Memory B cell (primary cell): ENCODE results near the gene ZNF331.
"Not testable (repeated sequence)": the region's sequence is repeated elsewhere in the genome, so short reads cannot be mapped to it uniquely, and the experiment has no call there.

Experiments
- ATAC-seq: fragments of 150-1000 bp; cut with Tn5 transposase; 2 replicates; pipeline ENCODE4 v1.10.0; 2021; ENCODE audit warnings: low read depth, mild to moderate bottlenecking, moderate library complexity
- DNase-seq, 2 donors: peaks; one replicate each; pipeline ENCODE4 v3.0.0; 2022; ENCODE audit warnings: low spot score in 2 of 2
- H3K27ac Mint-ChIP-seq: one replicate; pipeline ENCODE4 v1.8.0; 2022; ENCODE audit warnings: mild to moderate bottlenecking, moderate library complexity, mixed read lengths
- H3K27me3 Mint-ChIP-seq: one replicate; pipeline ENCODE4 v1.8.0; 2022; ENCODE audit warnings: mixed read lengths
- H3K36me3 Mint-ChIP-seq: one replicate; pipeline ENCODE4 v1.8.0; 2022; ENCODE audit warnings: mild to moderate bottlenecking, mixed read lengths
- H3K4me1 Mint-ChIP-seq: one replicate; pipeline ENCODE4 v1.8.0; 2022; ENCODE audit warnings: mixed read lengths
- H3K4me3 Mint-ChIP-seq: one replicate; pipeline ENCODE4 v1.8.0; 2022; ENCODE audit warnings: mild to moderate bottlenecking, moderate library complexity, mixed read lengths
- H3K9me3 Mint-ChIP-seq: one replicate; pipeline ENCODE4 v1.8.0; 2022; ENCODE audit warnings: mixed read lengths

Gene ZNF331

GRCh38 chr19:53537521-53538377 is at the start of gene ZNF331:
TSS of gene ZNF331 (plus strand) at chr19:53538145. CDS start at chr19:53569377, 31,232 bp downstream.
- peak within 1 kb of the TSS; percentile 94 for H3K4me3 Mint-ChIP-seq
- H3K27ac Mint-ChIP-seq = peak within 1 kb of the TSS; percentile 100
- H3K4me1 Mint-ChIP-seq = peaks cover 8% of the 10 kb centered on the region
- no peaks in the 10 kb centered on the region for H3K27me3 Mint-ChIP-seq
- H3K9me3 Mint-ChIP-seq = peaks cover 3% of the 10 kb centered on the region
- DNase-seq = peak; percentile 86 to 92
- peaks cover 16% of the 10 kb centered on the region for H3K36me3 Mint-ChIP-seq
- ATAC-seq = peak; percentile 72

GRCh38 chr19:53492153-53492552 is 45.8 kb upstream of the ZNF331 start:
- H3K9me3 Mint-ChIP-seq = peaks cover 28% of the 10 kb centered on the region
- no peak for ATAC-seq
- H3K27me3 Mint-ChIP-seq = no peaks in the 10 kb centered on the region
- H3K36me3 Mint-ChIP-seq = peaks cover 53% of the 10 kb centered on the region
- no peak overlapping the region for H3K27ac Mint-ChIP-seq
- no peak overlapping the region for H3K4me3 Mint-ChIP-seq
- no peak for DNase-seq
- H3K4me1 Mint-ChIP-seq = no peaks in the 10 kb centered on the region

GRCh38 chr19:53497311-53498023 is 40.5 kb upstream of the ZNF331 start:
- not testable (repeated sequence) for ATAC-seq, DNase-seq

GRCh38 chr19:53498024-53498395 is 39.9 kb upstream of the ZNF331 start:
- peaks cover 21% of the 10 kb centered on the region for H3K9me3 Mint-ChIP-seq

More at GRCh38 chr19:53497311-53498023, 40.5 kb upstream of the ZNF331 start:
- not testable (repeated sequence) for H3K4me1 Mint-ChIP-seq, H3K4me3 Mint-ChIP-seq, H3K27ac Mint-ChIP-seq, H3K27me3 Mint-ChIP-seq
- Mint-ChIP-seq H3K36me3 (peaks cover 18% of the 10 kb centered on the region), H3K9me3 (peaks cover 22% of the 10 kb centered on the region)

GRCh38 chr19:53503151-53503550 is 34.8 kb upstream of the ZNF331 start:
- not testable (repeated sequence) for ATAC-seq, H3K4me1 Mint-ChIP-seq, H3K4me3 Mint-ChIP-seq, H3K27ac Mint-ChIP-seq, DNase-seq, H3K27me3 Mint-ChIP-seq, H3K36me3 Mint-ChIP-seq
- H3K9me3 Mint-ChIP-seq = peaks cover 14% of the 10 kb centered on the region

More at GRCh38 chr19:53498024-53498395, 39.9 kb upstream of the ZNF331 start:
- not testable (repeated sequence) for H3K4me3 Mint-ChIP-seq, H3K27me3 Mint-ChIP-seq, H3K4me1 Mint-ChIP-seq, DNase-seq, ATAC-seq, H3K27ac Mint-ChIP-seq
- peaks cover 16% of the 10 kb centered on the region for H3K36me3 Mint-ChIP-seq

GRCh38 chr19:53503671-53504364 is 34.1 kb upstream of the ZNF331 start:
- H3K4me3 Mint-ChIP-seq, DNase-seq, H3K27me3 Mint-ChIP-seq, ATAC-seq, H3K36me3 Mint-ChIP-seq, H3K27ac Mint-ChIP-seq, H3K4me1 Mint-ChIP-seq: not testable (repeated sequence)
- H3K9me3 Mint-ChIP-seq = peaks cover 11% of the 10 kb centered on the region

GRCh38 chr19:53504365-53504703 is 33.6 kb upstream of the ZNF331 start:
- H3K9me3 Mint-ChIP-seq, DNase-seq, H3K4me3 Mint-ChIP-seq, H3K36me3 Mint-ChIP-seq, H3K27ac Mint-ChIP-seq, H3K4me1 Mint-ChIP-seq, ATAC-seq, H3K27me3 Mint-ChIP-seq: not testable (repeated sequence)

GRCh38 chr19:53504885-53505284 is 33.1 kb upstream of the ZNF331 start:
- Mint-ChIP-seq H3K27me3 (peaks cover 12% of the 10 kb centered on the region), H3K4me3 (no peak overlapping the region), H3K9me3 (peaks cover 9% of the 10 kb centered on the region), H3K36me3 (peaks cover 5% of the 10 kb centered on the region), H3K4me1 (no peaks in the 10 kb centered on the region), H3K27ac (no peak overlapping the region)
- ATAC-seq (no peak), DNase-seq (no peak)

GRCh38 chr19:53506728-53507127 is 31.2 kb upstream of the ZNF331 start:
- no peak for DNase-seq
- Mint-ChIP-seq H3K4me1 (no peaks in the 10 kb centered on the region), H3K27me3 (peaks cover 9% of the 10 kb centered on the region), H3K27ac (no peak overlapping the region), H3K4me3 (no peak overlapping the region), H3K9me3 (peaks cover 5% of the 10 kb centered on the region), H3K36me3 (peaks cover 3% of the 10 kb centered on the region)
- no peak for ATAC-seq

GRCh38 chr19:53507523-53508442 is 30.2 kb upstream of the ZNF331 start:
- Mint-ChIP-seq H3K27ac (no peak overlapping the region), H3K27me3 (peaks cover 8% of the 10 kb centered on the region), H3K4me1 (no peaks in the 10 kb centered on the region), H3K4me3 (no peak overlapping the region), H3K9me3 (peaks cover 4% of the 10 kb centered on the region), H3K36me3 (peaks cover 3% of the 10 kb centered on the region)
- ATAC-seq = no peak
- no peak for DNase-seq

GRCh38 chr19:53509443-53509842 is 28.5 kb upstream of the ZNF331 start:
- Mint-ChIP-seq H3K36me3 (peaks cover 3% of the 10 kb centered on the region), H3K9me3 (peaks cover 4% of the 10 kb centered on the region)

GRCh38 chr19:53509845-53510244 is 28.1 kb upstream of the ZNF331 start:
- Mint-ChIP-seq H3K36me3 (peaks cover 3% of the 10 kb centered on the region), H3K4me3 (no peak overlapping the region), H3K9me3 (peaks cover 4% of the 10 kb centered on the region), H3K27ac (no peak overlapping the region), H3K4me1 (no peaks in the 10 kb centered on the region), H3K27me3 (peaks cover 7% of the 10 kb centered on the region)
- no peak for ATAC-seq
- no peak for DNase-seq

More at GRCh38 chr19:53509443-53509842, 28.5 kb upstream of the ZNF331 start:
- DNase-seq (no peak), ATAC-seq (no peak)
- H3K4me3 Mint-ChIP-seq = no peak overlapping the region
- H3K27me3 Mint-ChIP-seq = peaks cover 7% of the 10 kb centered on the region
- H3K4me1 Mint-ChIP-seq = no peaks in the 10 kb centered on the region
- H3K27ac Mint-ChIP-seq = no peak overlapping the region

- H3K4me1 Mint-ChIP-seq = no peaks in the 10 kb centered on the region
- peaks cover 1% of the 10 kb centered on the region for H3K36me3 Mint-ChIP-seq
- peaks cover 5% of the 10 kb centered on the region for H3K27me3 Mint-ChIP-seq
- DNase-seq (no peak), ATAC-seq (no peak)
- no peak overlapping the region for H3K27ac Mint-ChIP-seq
- H3K4me3 Mint-ChIP-seq = no peak overlapping the region
- H3K9me3 Mint-ChIP-seq = peaks cover 3% of the 10 kb centered on the region
These were observed 26.6 kb upstream of the ZNF331 start for GRCh38 chr19:53511357-53511756.
